HepG2 (cell line): ENCODE results near the gene PHF10. TPM values are rescaled to one million over a fixed set of nuclear protein-coding genes. Genes with fewer than 3 reads are reported as not detected.
A peak's percentile ranks its signal among the peaks of the same experiment; 100 is the strongest.

ENCODE experiments used
- ATM ChIP-seq: fragments of 450-650 bp; IDR thresholded peaks from 2 replicates; pipeline ENCODE4 v1.7.1; 2017; ENCODE audit warnings: mild to moderate bottlenecking, borderline replicate concordance
- BHLHE40 ChIP-seq: IDR thresholded peaks from 2 replicates; pipeline ENCODE4 v1.6.1; 2011; ENCODE audit warnings: low read length, improper control_type of control experiment
- CBX2 ChIP-seq, 2 experiments: fragments of 200-600 bp in 1 of 2; sonication (generic); formaldehyde crosslinking in 1 of 2; IDR thresholded peaks; 2 replicates each; pipeline versions ENCODE4 v1.7.0 to v1.8.1; 2018 to 2022; ENCODE audit warnings: low read depth in 2 of 2, low read length in 1 of 2, mild to moderate bottlenecking in 1 of 2, missing genetic modification reagents in 1 of 2
- ETV6 ChIP-seq: sonication (generic); formaldehyde crosslinking; conservative IDR thresholded peaks from 2 replicates; pipeline ENCODE4 v1.4.0; 2020; ENCODE audit warnings: missing genetic modification reagents
- GATAD2A ChIP-seq: IDR thresholded peaks from 2 replicates; pipeline ENCODE4 v1.6.1; 2016
- KLF16 ChIP-seq, 2 experiments: sonication (generic) in 1 of 2; formaldehyde crosslinking in 1 of 2; IDR thresholded peaks; 2 replicates each; pipeline versions ENCODE4 v1.6.1 to v1.8.0; 2016 to 2023; ENCODE audit warnings: missing genetic modification reagents in 2 of 2, missing compliant biosample characterization in 1 of 2
- MAFF ChIP-seq: IDR thresholded peaks from 2 replicates; pipeline ENCODE4 v1.6.1; 2011; ENCODE audit warnings: low read depth, low read length, improper control_type of control experiment
- PHF8 ChIP-seq: sonication (generic); formaldehyde crosslinking; IDR thresholded peaks from 2 replicates; pipeline ENCODE4 v1.5.0; 2020; ENCODE audit warnings: missing genetic modification reagents
- RXRB ChIP-seq: IDR thresholded peaks from 2 replicates; pipeline ENCODE4 v1.6.1; 2016; ENCODE audit warnings: borderline replicate concordance, missing genetic modification reagents, missing compliant biosample characterization
- SNAPC5 ChIP-seq: sonication (generic); formaldehyde crosslinking; IDR thresholded peaks from 2 replicates; pipeline ENCODE4 v1.8.1; 2023; ENCODE audit warnings: mild to moderate bottlenecking, missing genetic modification reagents, borderline replicate concordance
- TGIF2 ChIP-seq: IDR thresholded peaks from 2 replicates; pipeline ENCODE4 v1.6.1; 2016; ENCODE audit warnings: control low read depth, missing compliant biosample characterization
- THAP8 ChIP-seq: sonication (generic); formaldehyde crosslinking; IDR thresholded peaks from 2 replicates; pipeline ENCODE4 v1.5.1; 2020; ENCODE audit warnings: missing genetic modification reagents, mild to moderate bottlenecking, borderline replicate concordance
- ZBED4 ChIP-seq: sonication (generic); formaldehyde crosslinking; IDR thresholded peaks from 2 replicates; pipeline ENCODE4 v1.4.0; 2020; ENCODE audit warnings: missing genetic modification reagents, borderline replicate concordance
- ZBTB3 ChIP-seq: sonication (generic); formaldehyde crosslinking; IDR thresholded peaks from 2 replicates; pipeline ENCODE4 v1.4.0; 2020; ENCODE audit warnings: low read depth, mild to moderate bottlenecking, moderate library complexity, missing genetic modification reagents, borderline replicate concordance
- ZFP90 ChIP-seq: sonication (generic); formaldehyde crosslinking; IDR thresholded peaks from 2 replicates; pipeline ENCODE4 v1.8.0; 2022; ENCODE audit warnings: missing genetic modification reagents, mild to moderate bottlenecking, inconsistent platforms, borderline replicate concordance
- ZNF260 ChIP-seq: sonication (generic); formaldehyde crosslinking; IDR thresholded peaks from 2 replicates; pipeline ENCODE4 v1.4.0; 2020; ENCODE audit warnings: missing genetic modification reagents, low read depth, mild to moderate bottlenecking, borderline replicate concordance
- ZNF354B ChIP-seq: sonication (generic); formaldehyde crosslinking; IDR thresholded peaks from 2 replicates; pipeline ENCODE4 v1.8.0; 2022; ENCODE audit warnings: mild to moderate bottlenecking, missing genetic modification reagents
- ZNF768 ChIP-seq: sonication (generic); formaldehyde crosslinking; IDR thresholded peaks from 2 replicates; pipeline ENCODE4 v1.4.0; 2020; ENCODE audit warnings: missing genetic modification reagents
- ZNF782 ChIP-seq: sonication (generic); formaldehyde crosslinking; IDR thresholded peaks from 2 replicates; pipeline ENCODE4 v1.4.0; 2020; ENCODE audit warnings: missing genetic modification reagents, mild to moderate bottlenecking, borderline replicate concordance
- ZNF839 ChIP-seq: sonication (generic); formaldehyde crosslinking; IDR thresholded peaks from 2 replicates; pipeline ENCODE4 v1.4.0; 2020; ENCODE audit warnings: missing genetic modification reagents, mild to moderate bottlenecking, borderline replicate concordance
- ZNF891 ChIP-seq: sonication (generic); formaldehyde crosslinking; IDR thresholded peaks from 2 replicates; pipeline ENCODE4 v1.5.0; 2020; ENCODE audit warnings: mild to moderate bottlenecking, missing genetic modification reagents
- polyA plus RNA-seq, 8 experiments: library from polyadenylated mRNA; depleted of rRNA in 3 of 8; stranded (reverse) in 7 of 8; unstranded in 1 of 8; fragments of >200 nt; fragmentation: Illumina TruSeq in 4 of 8; extraction: Trizol in 4 of 8; gene quantifications; 2 replicates each; pipeline versions ENCODE4 v1.2.1 to v1.2.3, GENCODE V29; 2011 to 2016; ENCODE audit warnings: low read depth in 4 of 8, missing spikeins in 1 of 8, mixed read lengths in 1 of 8; ENCODE audit not compliant: insufficient read depth in 1 of 8
- total RNA-seq, 5 experiments: library from RNA; depleted of rRNA; stranded (reverse); fragments of >200 nt; fragmentation: Illumina TruSeq; extraction: Trizol; gene quantifications; 2 replicates each; pipeline ENCODE4 v1.2.3, GENCODE V29; 2016; ENCODE audit warnings: low read depth in 1 of 5

PHF10 gene
- total and polyA plus RNA-seq, 2 of the 13 experiments (the other 11 are each of a cell fraction or from before 2014, with no cell fraction given), result 42.1 to 84.1 TPM

- TF ChIP-seq ZBED4 (CRISPR knock-in tag) (peak; percentile 27; the same call in 1 of the 2 replicates), RXRB (no peak), MAFF (no peak), TGIF2 (CRISPR knock-in tag) (peak; percentile 8; the same call in 1 of the 2 replicates), ZNF354B (no peak), PHF8 (CRISPR knock-in tag) (peak; percentile 70; the same call in 1 of the 2 replicates), ZFP90 (CRISPR knock-in tag) (no peak; the same call in 1 of the 2 replicates), BHLHE40 (no peak), ZNF260 (no peak), KLF16 (CRISPR knock-in tag; IDR thresholded peaks at IDR 0.05) (no peak), ZBTB3 (CRISPR knock-in tag) (no peak), ZNF768 (CRISPR knock-in tag) (peak; percentile 44; the same call in 1 of the 2 replicates), THAP8 (CRISPR knock-in tag) (no peak), ZNF839 (CRISPR knock-in tag) (0 out of 2 replicates have a peak, but pooled peaks have one; percentile 6), CBX2 (IDR thresholded peaks at IDR 0.05; ENCODE audit: low read depth, low read length) (no peak), CBX2 (CRISPR knock-in tag; IDR thresholded peaks at IDR 0.05; ENCODE audit: low read depth) (no peak), ZNF891 (CRISPR knock-in tag) (no peak), ETV6 (CRISPR knock-in tag) (no peak), ATM (no peak), SNAPC5 (CRISPR knock-in tag) (no peak), ZNF782 (CRISPR knock-in tag) (no peak), GATAD2A (CRISPR knock-in tag) (no peak)
Measured at GRCh38 chr6:169723200-169723909, 945 bp downstream of the PHF10 start (continued).
